B cell (primary cell): Measurements from ENCODE around the gene COG5. TPM values are rescaled to one million over a fixed set of nuclear protein-coding genes. Genes with fewer than 3 reads are reported as not detected.

Experiments used
- ATAC-seq: fragments of 200-7000 bp; cut with Tn5 transposase; one replicate; pipeline ENCODE4 v1.10.0; 2021; ENCODE audit warnings: low read depth, mild to moderate bottlenecking, moderate number of reproducible peaks, moderate library complexity
- CTCF ChIA-PET: fragments of 350-600 bp; sonication (Branson Sonifier 250); formaldehyde crosslinking; loops from one replicate; lab custom pipeline; 2021; ENCODE audit warnings: antibody characterized with exemption, inconsistent platforms; lab: Charles Lee
- POLR2A ChIA-PET: fragments of 350-600 bp; sonication (Branson Sonifier 250); formaldehyde crosslinking; loops from one replicate; lab custom pipeline; 2021; ENCODE audit warnings: antibody characterized with exemption; lab: Charles Lee
- DNase-seq: peaks from one replicate; pipeline ENCODE4 v3.0.0; 2013
- H2AFZ ChIP-seq: 2 replicates; pipeline ENCODE4 v1.6.1; 2012; ENCODE audit warnings: mild to moderate bottlenecking, low read depth, low read length; ENCODE audit not compliant: insufficient read depth, poor library complexity, severe bottlenecking
- H3K27ac ChIP-seq, 2 donors: 1 replicate in 1 of 2; 2 replicates in 1 of 2; pipeline ENCODE4 v1.5.1; 2012 to 2013; ENCODE audit warnings: low read length in 2 of 2, mild to moderate bottlenecking in 2 of 2, moderate library complexity in 1 of 2
- H3K27me3 ChIP-seq, 4 experiments: fragments of 200-600 bp in 1 of 4; sonication (generic) in 1 of 4; replicated peaks in 1 of 4; 1 replicate in 2 of 4; 2 replicates in 2 of 4; pipeline versions ENCODE4 v1.6.1 to v1.7.0; 2013 to 2016; ENCODE audit warnings: low read length in 3 of 4, mild to moderate bottlenecking in 2 of 4, mixed read lengths in 1 of 4, moderate library complexity in 1 of 4; ENCODE audit not compliant: insufficient read depth in 4 of 4, control insufficient read depth in 3 of 4; ENCODE audit errors: control extremely low read depth in 1 of 4
- H3K36me3 ChIP-seq, 2 experiments: replicated peaks in 1 of 2; 1 replicate in 1 of 2; 2 replicates in 1 of 2; pipeline versions ENCODE4 v1.6.1 to v1.7.1; 2013; ENCODE audit warnings: low read length in 1 of 2; ENCODE audit not compliant: insufficient read depth in 2 of 2, control insufficient read depth in 1 of 2; ENCODE audit errors: control extremely low read depth in 1 of 2, extremely low read depth in 1 of 2
- H3K4me1 ChIP-seq, 2 donors: fragments of 200-600 bp in 1 of 2; sonication (generic) in 1 of 2; 1 replicate in 1 of 2; 2 replicates in 1 of 2; pipeline versions ENCODE4 v1.5.1 to v1.6.1; 2013 to 2017; ENCODE audit warnings: low read length in 2 of 2; ENCODE audit not compliant: control insufficient read depth in 2 of 2, insufficient read depth in 2 of 2
- H3K4me2 ChIP-seq: replicated peaks from 2 replicates; pipeline ENCODE3; 2012; ENCODE audit warnings: mild to moderate bottlenecking, low read depth, low read length; ENCODE audit not compliant: poor library complexity, severe bottlenecking
- H3K4me3 ChIP-seq, 5 experiments: fragments of 200-600 bp in 1 of 5; sonication (generic) in 1 of 5; 1 replicate in 3 of 5; 2 replicates in 2 of 5; pipeline versions ENCODE4 v1.5.1 to v1.7.0; 2011 to 2016; ENCODE audit warnings: low read length in 4 of 5, mild to moderate bottlenecking in 4 of 5, low read depth in 2 of 5, control low read depth in 1 of 5, moderate library complexity in 1 of 5; ENCODE audit not compliant: insufficient read depth in 1 of 5; ENCODE audit errors: control extremely low read depth in 1 of 5, extremely low read depth in 1 of 5
- H3K79me2 ChIP-seq: fragments of 200-600 bp; sonication (generic); one replicate; pipeline ENCODE4 v1.6.0; 2016; ENCODE audit warnings: low read length; ENCODE audit not compliant: control insufficient read depth, insufficient read depth
- H3K9ac ChIP-seq: fragments of 200-600 bp; sonication (generic); 2 replicates; pipeline ENCODE4 v1.6.1; 2017; ENCODE audit warnings: mild to moderate bottlenecking, low read length, moderate library complexity
- H3K9me3 ChIP-seq, 3 donors: one replicate each; pipeline versions ENCODE4 v1.6.1 to v1.7.1; 2013; ENCODE audit warnings: low read length in 2 of 3; ENCODE audit not compliant: control insufficient read depth in 2 of 3, insufficient read depth in 1 of 3; ENCODE audit errors: control extremely low read depth in 1 of 3
- H4K20me1 ChIP-seq: 2 replicates; pipeline ENCODE4 v1.6.0; 2012; ENCODE audit warnings: mild to moderate bottlenecking, low read length; ENCODE audit not compliant: insufficient read depth, control insufficient read depth, poor library complexity, severe bottlenecking
- H3K27ac Mint-ChIP-seq: one replicate; pipeline ENCODE4 v1.8.0; 2021; ENCODE audit warnings: mixed read lengths
- H3K27me3 Mint-ChIP-seq: one replicate; pipeline ENCODE4 v1.8.0; 2021; ENCODE audit warnings: mixed read lengths
- H3K4me1 Mint-ChIP-seq: one replicate; pipeline ENCODE4 v1.8.0; 2021; ENCODE audit warnings: mixed read lengths
- H3K4me3 Mint-ChIP-seq: one replicate; pipeline ENCODE4 v1.8.0; 2021; ENCODE audit warnings: mixed read lengths
- H3K9me3 Mint-ChIP-seq: one replicate; pipeline ENCODE4 v1.8.0; 2022; ENCODE audit warnings: mixed read lengths; ENCODE audit not compliant: insufficient read depth
- EZH2 ChIP-seq: IDR thresholded peaks from 2 replicates; pipeline ENCODE4 v1.6.1; 2012; ENCODE audit warnings: borderline replicate concordance, low read depth, mild to moderate bottlenecking, moderate library complexity, low read length; ENCODE audit not compliant: insufficient read depth, poor library complexity, severe bottlenecking
- WGBS: methylation state at CpG from one replicate; pipeline ENCODE4 v1.1.5; 2013; ENCODE audit warnings: missing lambda C conversion rate; ENCODE audit not compliant: insufficient coverage; 5-methylcytosine and 5-hydroxymethylcytosine counted together
- intact Hi-C: fragments of 100-400 bp; cut with micrococcal nuclease; formaldehyde crosslinking; loops from one replicate; pipeline ENCODE4 v1.10.0; 2022
- polyA plus RNA-seq: library from polyadenylated mRNA; depleted of rRNA; stranded (reverse); fragments of >200 nt; gene quantifications from 2 replicates; pipeline ENCODE4 v1.2.3, GENCODE V29; 2012
- total RNA-seq, 2 donors: library from RNA; stranded (reverse); fragments of 120-200 nt in 1 of 2; gene quantifications; 1 replicate in 1 of 2; 2 replicates in 1 of 2; pipeline versions ENCODE4 v1.2.3 to v1.2.4, GENCODE V29; 2013 to 2022
- TF ChIP-seq, protein P1 (sequence below): fragments of 200-600 bp; IDR thresholded peaks from one replicate; pipeline ENCODE4 v1.8.0; 2022; ENCODE audit warnings: antibody characterized with exemption, mild to moderate bottlenecking

COG5 gene
- total and polyA plus RNA-seq, 2 donors (not counting 1 experiment from before 2014, with no cell fraction given) = 7.0 to 73.0 TPM

DNA sequence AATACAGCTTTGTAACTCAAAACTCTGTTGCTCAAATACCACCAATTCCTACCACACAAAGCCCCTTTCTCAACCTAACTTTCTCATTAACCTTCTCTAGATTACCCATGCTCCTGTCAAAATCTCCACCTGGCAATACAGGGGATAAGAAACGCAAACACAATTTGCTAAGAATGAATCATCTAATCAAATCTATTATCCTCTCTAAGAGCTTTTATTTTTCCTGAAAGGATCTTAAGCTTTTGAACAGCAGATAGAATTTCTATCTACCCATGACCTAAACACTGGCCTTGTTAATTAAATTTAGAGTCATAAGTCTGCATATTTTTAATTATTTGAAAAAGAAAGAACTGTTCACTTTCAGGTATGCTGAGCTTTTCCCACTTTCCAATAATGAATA, 296.6 kb downstream of the COG5 start:
- H3K4me1 Mint-ChIP-seq = no peaks in the 10 kb centered on the region
- no peaks in the 10 kb centered on the region for H3K79me2 ChIP-seq
- no peaks in the 10 kb centered on the region for H3K27me3 ChIP-seq
- H3K9me3 Mint-ChIP-seq = no peaks in the 10 kb centered on the region
- no peaks in the 10 kb centered on the region for H3K4me1 ChIP-seq
- H3K4me3 ChIP-seq = no peak overlapping the region
- no peaks in the 10 kb centered on the region for H3K9me3 ChIP-seq
- DNase-seq = no peak
- TF ChIP-seq, protein P1, sequence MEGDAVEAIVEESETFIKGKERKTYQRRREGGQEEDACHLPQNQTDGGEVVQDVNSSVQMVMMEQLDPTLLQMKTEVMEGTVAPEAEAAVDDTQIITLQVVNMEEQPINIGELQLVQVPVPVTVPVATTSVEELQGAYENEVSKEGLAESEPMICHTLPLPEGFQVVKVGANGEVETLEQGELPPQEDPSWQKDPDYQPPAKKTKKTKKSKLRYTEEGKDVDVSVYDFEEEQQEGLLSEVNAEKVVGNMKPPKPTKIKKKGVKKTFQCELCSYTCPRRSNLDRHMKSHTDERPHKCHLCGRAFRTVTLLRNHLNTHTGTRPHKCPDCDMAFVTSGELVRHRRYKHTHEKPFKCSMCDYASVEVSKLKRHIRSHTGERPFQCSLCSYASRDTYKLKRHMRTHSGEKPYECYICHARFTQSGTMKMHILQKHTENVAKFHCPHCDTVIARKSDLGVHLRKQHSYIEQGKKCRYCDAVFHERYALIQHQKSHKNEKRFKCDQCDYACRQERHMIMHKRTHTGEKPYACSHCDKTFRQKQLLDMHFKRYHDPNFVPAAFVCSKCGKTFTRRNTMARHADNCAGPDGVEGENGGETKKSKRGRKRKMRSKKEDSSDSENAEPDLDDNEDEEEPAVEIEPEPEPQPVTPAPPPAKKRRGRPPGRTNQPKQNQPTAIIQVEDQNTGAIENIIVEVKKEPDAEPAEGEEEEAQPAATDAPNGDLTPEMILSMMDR = no peak
- no peak for TF ChIP-seq EZH2
- no peak for ATAC-seq
- intact Hi-C loops = no loop called here
- no peak overlapping the region for H3K4me3 Mint-ChIP-seq
- no peak overlapping the region for H3K4me2 ChIP-seq
- H2AFZ ChIP-seq = no peak overlapping the region
- no peak overlapping the region for H3K27ac Mint-ChIP-seq
- WGBS = no CpG with 5 or more reads among the region's 1 CpG
- no peaks in the 10 kb centered on the region for H4K20me1 ChIP-seq
- H3K9ac ChIP-seq = no peak overlapping the region
- POLR2A ChIA-PET = no interaction called here
- CTCF ChIA-PET = no interaction called here
- H3K27ac ChIP-seq = no peak overlapping the region
- H3K27me3 Mint-ChIP-seq = no peaks in the 10 kb centered on the region
- H3K36me3 ChIP-seq = no peaks in the 10 kb centered on the region

DNA sequence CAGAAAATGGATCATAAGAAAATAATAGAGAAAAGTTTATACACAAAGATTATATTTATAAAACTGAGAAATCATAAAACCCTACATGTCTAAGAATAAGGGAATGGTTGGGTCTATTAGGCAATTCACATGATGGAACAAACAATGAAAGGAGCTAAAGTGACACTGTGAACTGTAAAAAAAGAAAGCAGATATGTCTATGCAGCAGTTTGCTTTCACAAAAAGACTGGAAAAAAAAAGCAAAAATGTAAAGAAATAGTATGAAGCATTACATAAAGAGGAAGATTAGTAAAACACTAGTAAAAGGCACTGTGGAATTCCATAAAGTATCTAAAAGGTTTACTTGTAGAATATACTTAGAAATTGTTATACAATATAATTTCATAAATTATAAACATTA, 299.0 kb downstream of the COG5 start:
- ChIA-PET CTCF (no interaction called here), POLR2A (no interaction called here)
- no peaks in the 10 kb centered on the region for H3K4me1 Mint-ChIP-seq
- DNase-seq (no peak), ATAC-seq (no peak)
- no peak overlapping the region for H3K4me3 Mint-ChIP-seq
- no peaks in the 10 kb centered on the region for H4K20me1 ChIP-seq
- H3K36me3 ChIP-seq = no peaks in the 10 kb centered on the region
- no peaks in the 10 kb centered on the region for H3K9me3 ChIP-seq
- no peak overlapping the region for H3K27ac ChIP-seq
- H3K4me1 ChIP-seq = no peaks in the 10 kb centered on the region
- no peak overlapping the region for H3K4me2 ChIP-seq
- H3K27me3 Mint-ChIP-seq = no peaks in the 10 kb centered on the region
- no peaks in the 10 kb centered on the region for H3K9me3 Mint-ChIP-seq
- H3K79me2 ChIP-seq = no peaks in the 10 kb centered on the region
- H3K27ac Mint-ChIP-seq = no peak overlapping the region
- TF ChIP-seq, protein P1 = no peak
- no peak for TF ChIP-seq EZH2
- H3K9ac ChIP-seq = no peak overlapping the region
- H3K4me3 ChIP-seq = no peak overlapping the region
- intact Hi-C loops = no loop called here
- H2AFZ ChIP-seq = no peak overlapping the region
- no peaks in the 10 kb centered on the region for H3K27me3 ChIP-seq
